Large intestine (tissue), 3 donors: ENCODE data around the gene CES2. TPM values are rescaled to one million over a fixed set of nuclear protein-coding genes. Genes with fewer than 3 reads are reported as not detected.
"Not testable (repeated sequence)": the region's sequence is repeated elsewhere in the genome, so short reads cannot be mapped to it uniquely, and the experiment has no call there.

ENCODE experiments used
- DNase-seq, 2 donors: peaks; one replicate each; pipeline versions ENCODE4 v3.0.0 to v3.0.0-alpha.2; 2013
- H3K27ac ChIP-seq: one replicate; pipeline ENCODE4 v1.5.1; 2013; ENCODE audit warnings: low read length
- H3K27me3 ChIP-seq: 2 replicates; pipeline ENCODE4 v1.6.1; 2013; ENCODE audit warnings: low read length; ENCODE audit not compliant: control insufficient read depth, insufficient read depth
- H3K36me3 ChIP-seq: 2 replicates; pipeline ENCODE4 v1.6.1; 2013; ENCODE audit warnings: low read length; ENCODE audit not compliant: control insufficient read depth, insufficient read depth
- H3K4me1 ChIP-seq: one replicate; pipeline ENCODE4 v1.6.1; 2013; ENCODE audit warnings: low read length; ENCODE audit not compliant: control insufficient read depth, insufficient read depth
- H3K4me3 ChIP-seq: one replicate; pipeline ENCODE4 v1.5.1; 2013; ENCODE audit warnings: low read length
- H3K9me3 ChIP-seq: one replicate; pipeline ENCODE4 v1.6.1; 2013; ENCODE audit warnings: mild to moderate bottlenecking, low read depth, low read length, moderate library complexity; ENCODE audit not compliant: control insufficient read depth
- WGBS: methylation state at CpG from one replicate; pipeline ENCODE4 v1.1.5; 2013; ENCODE audit warnings: low lambda C conversion rate; ENCODE audit not compliant: insufficient coverage; 5-methylcytosine and 5-hydroxymethylcytosine counted together
- polyA plus RNA-seq: library from polyadenylated mRNA; unstranded; fragments of 120-200 nt; gene quantifications from one replicate; pipeline ENCODE4 v1.2.1, GENCODE V29; 2013

CES2 gene
- polyA plus RNA-seq, 1 donor, result 181 TPM

GRCh38 chr16:66977341-66978113, 42.2 kb downstream of the CES2 start:
- peak; percentile 75 to 82 for DNase-seq
- Histone ChIP-seq H3K4me1 (peaks cover 2% of the 10 kb centered on the region), H3K4me3 (no peak overlapping the region), H3K27ac (no peak overlapping the region), H3K27me3 (no peaks in the 10 kb centered on the region), H3K9me3 (no peaks in the 10 kb centered on the region), H3K36me3 (peaks cover 3% of the 10 kb centered on the region)
- no CpG with 5 or more reads among the region's 15 CpGs for WGBS

DNA sequence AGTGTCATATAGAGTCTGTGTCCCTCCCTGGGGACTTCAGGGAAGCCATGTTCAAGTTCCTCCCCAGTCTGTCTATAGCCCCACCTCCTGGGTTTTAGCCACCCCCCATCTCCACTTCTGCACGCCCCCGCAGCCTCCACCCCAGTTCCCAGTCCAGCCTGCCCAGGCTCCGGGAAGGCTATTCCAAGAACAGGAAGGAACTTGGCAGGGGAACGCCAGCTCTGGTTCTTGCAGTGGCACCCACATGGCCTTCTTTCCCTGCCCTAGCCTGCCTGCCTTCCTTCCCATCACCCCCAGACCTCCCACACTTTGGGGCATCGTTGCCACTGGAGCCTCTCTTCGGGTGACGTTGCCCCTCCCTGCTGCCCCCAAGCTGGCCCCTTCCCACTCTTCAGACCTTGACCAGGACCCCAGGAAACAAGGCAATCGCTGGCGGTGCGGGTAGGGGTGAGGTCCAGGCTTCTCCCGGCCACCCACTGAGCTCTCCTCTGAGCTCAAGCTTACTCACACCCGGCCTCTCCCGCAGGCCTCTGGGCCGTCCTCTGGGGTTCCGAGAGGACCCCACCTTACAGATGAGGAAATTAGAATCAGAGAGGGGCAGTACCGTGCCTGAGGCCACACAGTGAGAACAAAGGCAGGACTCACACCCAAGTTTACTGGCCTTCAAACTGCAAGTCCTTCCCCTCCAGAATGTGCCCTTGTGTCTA, 43.8 kb downstream of the CES2 start:
- H3K27ac ChIP-seq, result no peak overlapping the region
- H3K4me3 ChIP-seq, result no peak overlapping the region
- WGBS, result no CpG with 5 or more reads among the region's 16 CpGs
- no peaks in the 10 kb centered on the region for H3K36me3 ChIP-seq
- no peak for DNase-seq
- no peaks in the 10 kb centered on the region for H3K9me3 ChIP-seq
- H3K27me3 ChIP-seq, result no peaks in the 10 kb centered on the region
- peaks cover 2% of the 10 kb centered on the region for H3K4me1 ChIP-seq

- Histone ChIP-seq H3K4me1 (peaks cover under 1% of the 10 kb centered on the region), H3K36me3 (no peaks in the 10 kb centered on the region), H3K27me3 (no peaks in the 10 kb centered on the region), H3K27ac (no peak overlapping the region), H3K9me3 (no peaks in the 10 kb centered on the region), H3K4me3 (no peak overlapping the region)
- no peak for DNase-seq
- WGBS, result 100% methylated on average over 2 of the region's 9 CpGs
Observed at GRCh38 chr16:66983033-66983432, 47.7 kb downstream of the CES2 start.

DNA sequence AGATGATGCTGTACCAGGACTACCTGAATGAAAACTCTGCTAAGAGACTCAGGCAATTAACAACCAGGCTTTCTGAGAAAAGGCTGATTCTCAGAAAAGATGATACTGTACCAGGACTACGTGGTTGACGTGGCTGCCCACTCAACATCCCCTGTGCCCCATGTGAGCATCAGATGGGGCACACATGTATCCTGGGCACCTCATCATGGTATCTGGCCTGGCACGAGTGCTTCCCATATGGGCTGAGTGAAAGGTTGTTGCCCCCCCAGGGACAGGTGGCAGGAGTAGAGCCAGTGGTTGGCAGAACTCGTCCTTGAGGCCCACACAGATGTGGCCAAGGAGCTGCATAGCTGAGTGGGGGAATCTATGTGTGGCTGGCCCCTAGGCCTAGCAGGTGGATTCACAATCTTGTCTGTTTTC, 49.6 kb downstream of the CES2 start:
- no CpG with 5 or more reads among the region's 4 CpGs for WGBS
- Histone ChIP-seq H3K9me3 (no peaks in the 10 kb centered on the region), H3K36me3 (no peaks in the 10 kb centered on the region), H3K27me3 (no peaks in the 10 kb centered on the region), H3K4me3 (no peak overlapping the region), H3K27ac (no peak overlapping the region), H3K4me1 (peaks cover 3% of the 10 kb centered on the region)
- DNase-seq, result no peak

- H3K4me3 ChIP-seq, result no peak overlapping the region
- no peaks in the 10 kb centered on the region for H3K9me3 ChIP-seq
- peaks cover 3% of the 10 kb centered on the region for H3K4me1 ChIP-seq
- no peak overlapping the region for H3K27ac ChIP-seq
- H3K27me3 ChIP-seq, result no peaks in the 10 kb centered on the region
- no peaks in the 10 kb centered on the region for H3K36me3 ChIP-seq
- 86% methylated on average over 1 of the region's 6 CpGs for WGBS
- no peak for DNase-seq
Observed at GRCh38 chr16:66986559-66986958, 51.2 kb downstream of the CES2 start.

DNA sequence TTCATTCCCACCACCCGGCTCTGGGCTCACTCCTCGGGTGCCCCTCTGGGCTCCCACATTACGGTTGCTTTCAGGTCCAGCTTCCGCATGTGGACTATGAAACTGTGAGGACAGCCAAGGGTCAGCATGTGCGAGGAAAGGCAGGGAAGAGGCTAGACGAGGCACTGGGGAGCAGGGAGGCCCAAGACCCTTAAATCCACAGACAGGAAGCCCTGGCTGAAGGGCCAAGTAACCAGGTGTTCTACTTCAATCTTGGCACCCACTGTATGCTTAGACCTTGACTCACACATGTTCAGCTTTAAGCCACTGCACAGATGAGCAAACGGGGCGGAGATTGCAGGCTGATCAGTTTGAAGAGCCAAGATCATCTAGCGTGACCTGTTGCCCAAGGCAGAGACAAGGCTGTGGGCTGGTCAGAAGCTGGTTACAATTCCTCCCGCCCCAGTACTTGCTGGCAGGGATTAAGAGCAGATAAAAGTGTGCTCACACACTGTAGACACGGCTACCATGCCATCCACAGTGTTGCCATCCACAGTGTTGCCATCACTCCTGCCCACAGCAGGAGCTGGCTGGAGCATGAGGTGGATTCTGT, 53.0 kb downstream of the CES2 start, which contains the start of gene CES4A:
Gene CES4A, plus strand, starts transcription at position 393 of the 592 bp plus-strand sequence. Its CDS starts 184 bp downstream, at position 577.
- DNase-seq, result peak; percentile 50 to 52
- no peaks in the 10 kb centered on the region for H3K9me3 ChIP-seq
- no peaks in the 10 kb centered on the region for H3K27me3 ChIP-seq
- H3K4me3 ChIP-seq, result no peak within 1 kb of the TSS
- no peak within 1 kb of the TSS for H3K27ac ChIP-seq
- WGBS, result no CpG with 5 or more reads among the region's 11 CpGs
- H3K36me3 ChIP-seq, result no peaks in the 10 kb centered on the region
- peaks cover 3% of the 10 kb centered on the region for H3K4me1 ChIP-seq

GRCh38 chr16:66991545-66992077, 56.3 kb downstream of the CES2 start:
- WGBS, result 80% methylated on average over 1 of the region's 2 CpGs
- no peaks in the 10 kb centered on the region for H3K27me3 ChIP-seq
- no peaks in the 10 kb centered on the region for H3K36me3 ChIP-seq
- H3K9me3 ChIP-seq, result no peaks in the 10 kb centered on the region
- no peak for DNase-seq
- H3K27ac ChIP-seq, result no peak overlapping the region
- peaks cover 4% of the 10 kb centered on the region for H3K4me1 ChIP-seq
- no peak overlapping the region for H3K4me3 ChIP-seq

- not testable (repeated sequence) for DNase-seq, H3K4me3 ChIP-seq, H3K36me3 ChIP-seq, H3K27ac ChIP-seq, H3K9me3 ChIP-seq, H3K27me3 ChIP-seq, H3K4me1 ChIP-seq
- no CpG with 5 or more reads among the region's 12 CpGs for WGBS
Observed at GRCh38 chr16:66993558-66993957, 58.2 kb downstream of the CES2 start.
